H1 (cell line): ENCODE data around the gene RALGAPA2. TPM values are rescaled to one million over a fixed set of nuclear protein-coding genes. Genes with fewer than 3 reads are reported as not detected.

Experiments used
- CHD1 ChIP-seq: IDR thresholded peaks from 2 replicates; pipeline ENCODE4 v1.6.1; 2012; ENCODE audit warnings: low read depth, low read length, improper control_type of control experiment
- GTF2F1 ChIP-seq: IDR thresholded peaks from 2 replicates; pipeline ENCODE4 v1.6.1; 2012; ENCODE audit warnings: low read depth, low read length, improper control_type of control experiment, borderline replicate concordance
- KDM5A ChIP-seq: fragments of 200-600 bp; IDR thresholded peaks from 2 replicates; pipeline ENCODE4 v1.7.1; 2012; ENCODE audit warnings: mild to moderate bottlenecking, low read length, inconsistent platforms, mixed read lengths
- POLR2AphosphoS5 ChIP-seq: IDR thresholded peaks from 2 replicates; pipeline ENCODE4 v1.6.1; 2011; ENCODE audit warnings: low read depth, low read length
- polyA plus RNA-seq, 7 experiments: library from polyadenylated mRNA; depleted of rRNA in 3 of 7; stranded (reverse) in 5 of 7; unstranded in 2 of 7; fragments of >200 nt in 5 of 7; fragments of 200-250 nt in 2 of 7; gene quantifications; 1 replicate in 5 of 7; 2 replicates in 1 of 7; 4 replicates in 1 of 7; pipeline versions ENCODE4 v1.2.1 to v1.2.3, GENCODE V29; 2011 to 2013; ENCODE audit warnings: missing spikeins in 2 of 7, mixed read lengths in 2 of 7
- small RNA-seq: library from polyadenylated mRNA; stranded (forward); fragments of <200 nt; extraction: miRNeasy Mini kit (QIAGEN cat#:217004); gene quantifications from one replicate; pipeline ENCODE3, GENCODE V24; 2013; ENCODE audit not compliant: insufficient read depth
- total RNA-seq: library from RNA; stranded (reverse); fragmentation: NEBNext Ultra II Directional; extraction: Animal tissue kit (Norgen Biotek cat#: 25700); gene quantifications from 2 replicates; pipeline ENCODE4 v1.2.1, GENCODE V29; 2021

The RALGAPA2 gene
- total and polyA plus RNA-seq, 2 of the 8 experiments (the other 6 are each of a cell fraction or from before 2014, with no cell fraction given), result 5.1 to 25.5 TPM

DNA sequence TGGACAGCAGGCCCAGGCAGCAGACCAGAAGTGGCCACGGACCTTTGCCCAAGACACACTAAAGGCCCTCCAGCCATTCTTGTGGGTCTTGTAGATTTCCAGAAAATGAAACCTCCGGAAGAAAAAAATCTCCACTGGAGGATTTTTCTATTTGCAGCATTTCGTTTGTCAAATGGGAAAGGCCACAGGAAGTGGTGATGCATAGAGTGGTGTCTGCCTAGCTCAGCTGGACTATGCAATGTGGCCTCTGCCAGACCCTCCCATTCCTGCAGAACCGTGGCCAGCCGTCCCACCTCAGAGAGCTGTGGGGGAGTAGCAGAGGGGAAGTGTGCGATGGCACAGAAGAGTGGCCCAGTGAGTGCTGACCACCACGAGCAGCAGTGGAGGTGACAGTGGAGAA lies 368.5 kb downstream of the RALGAPA2 start (continued):
- no peak for TF ChIP-seq KDM5A
- no peak for TF ChIP-seq POLR2AphosphoS5
- TF ChIP-seq CHD1, result no peak
- TF ChIP-seq GTF2F1, result no peak
- TF ChIP-seq, all 59 proteins: peak for 0

Small RNA genes within 50 kb of the gene (small RNA-seq; reads per million reads assigned to genes)
- gene EIF4E2P1, result not detected
- gene RN7SL607P, result not detected
